KOPT-K1 (cell line): ENCODE data around the gene HEBP2.

Experiments
- H3K27ac ChIP-seq: fragments of 200-600 bp; sonication (generic); 2 replicates; pipeline ENCODE4 v1.5.1; 2016; ENCODE audit warnings: antibody characterized with exemption, mild to moderate bottlenecking, low read depth, low read length; ENCODE audit not compliant: poor library complexity, severe bottlenecking
- H3K36me3 ChIP-seq: fragments of 200-600 bp; sonication (generic); 2 replicates; pipeline ENCODE4 v1.5.1; 2017; ENCODE audit warnings: antibody characterized with exemption, mild to moderate bottlenecking, low read length, moderate library complexity; ENCODE audit not compliant: insufficient read depth
- H3K9me3 ChIP-seq: fragments of 200-600 bp; sonication (generic); 2 replicates; pipeline ENCODE4 v1.5.1; 2017; ENCODE audit warnings: antibody characterized with exemption, low read length, mild to moderate bottlenecking; ENCODE audit not compliant: insufficient read depth, poor library complexity, severe bottlenecking

HEBP2 gene

DNA sequence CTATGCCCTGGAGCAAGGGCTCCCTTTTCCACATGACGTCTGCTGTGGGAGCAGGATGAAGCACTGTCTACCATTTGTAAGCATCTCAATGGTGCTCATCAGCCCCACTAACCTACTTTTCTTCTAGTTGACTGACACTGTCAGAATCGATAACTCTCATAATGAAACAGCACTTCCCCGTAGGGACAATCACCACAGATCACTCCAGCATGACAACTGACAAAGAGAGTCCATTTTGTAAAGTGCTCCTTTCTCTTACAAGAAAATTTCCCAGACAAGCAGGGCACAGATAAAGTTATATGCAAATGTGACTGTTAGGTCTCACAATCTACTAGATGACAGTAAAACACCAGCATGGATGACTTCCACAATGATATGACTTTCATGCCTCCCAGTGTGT is 46.4 kb downstream of the HEBP2 start:
- H3K36me3 ChIP-seq = no peaks in the 10 kb centered on the region
- no peak overlapping the region for H3K27ac ChIP-seq
- no peaks in the 10 kb centered on the region for H3K9me3 ChIP-seq

DNA sequence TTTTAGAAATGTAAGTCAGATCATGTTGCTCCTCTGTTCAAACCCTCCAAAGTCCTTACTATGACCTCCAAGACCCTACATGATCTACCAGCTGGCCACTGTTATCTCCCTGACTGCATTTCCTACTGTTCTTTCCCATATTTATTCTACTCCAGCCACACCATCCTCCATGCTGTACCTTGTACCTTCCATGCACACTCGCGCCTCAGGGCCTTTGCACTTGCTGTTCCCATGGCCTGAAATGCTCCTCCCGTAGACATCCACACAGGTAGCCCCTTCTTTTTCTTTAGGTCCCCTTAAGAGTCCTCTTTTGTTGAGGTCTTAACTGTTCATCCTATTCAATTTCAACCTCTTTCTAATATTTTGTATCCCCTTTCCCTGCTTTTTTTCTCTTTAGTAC is 47.0 kb downstream of the HEBP2 start:
- Histone ChIP-seq H3K9me3 (no peaks in the 10 kb centered on the region), H3K27ac (no peak overlapping the region), H3K36me3 (no peaks in the 10 kb centered on the region)

DNA sequence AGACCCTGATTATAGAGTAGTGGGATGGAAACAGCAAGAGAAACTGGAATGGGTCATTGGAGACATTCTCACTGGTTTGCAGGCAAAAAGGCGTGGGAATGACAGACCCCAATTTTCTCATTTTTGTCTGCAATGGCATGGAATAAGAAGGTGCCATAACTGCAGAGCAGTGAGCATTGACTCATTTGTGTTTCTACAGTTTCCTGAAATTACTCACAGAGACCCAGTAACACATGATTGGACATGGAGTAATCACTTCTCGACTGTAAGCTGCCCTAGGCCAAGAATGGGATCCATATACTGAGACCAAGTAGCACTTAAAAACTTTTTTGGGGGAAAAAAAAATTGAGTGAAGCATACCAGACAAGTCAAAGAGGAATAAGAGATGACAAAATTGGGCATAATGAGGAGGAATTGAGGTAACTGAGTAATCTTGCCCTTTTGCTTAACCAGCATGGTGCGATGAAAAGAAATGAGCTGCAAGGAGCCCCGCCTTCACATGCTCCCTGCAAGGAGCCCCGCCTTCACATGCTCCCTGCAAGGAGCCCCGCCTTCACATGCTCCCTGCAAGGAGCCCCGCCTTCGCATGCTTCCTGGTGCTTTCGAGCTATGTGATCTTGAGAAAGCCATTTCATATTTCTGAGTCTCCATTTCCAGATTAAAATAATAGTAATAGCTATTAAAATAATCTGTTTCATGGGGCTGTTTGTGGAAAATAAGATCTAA is 51.1 kb downstream of the HEBP2 start:
- H3K36me3 ChIP-seq = no peaks in the 10 kb centered on the region
- peak overlapping the region; percentile 37 for H3K27ac ChIP-seq
- H3K9me3 ChIP-seq = no peaks in the 10 kb centered on the region

DNA sequence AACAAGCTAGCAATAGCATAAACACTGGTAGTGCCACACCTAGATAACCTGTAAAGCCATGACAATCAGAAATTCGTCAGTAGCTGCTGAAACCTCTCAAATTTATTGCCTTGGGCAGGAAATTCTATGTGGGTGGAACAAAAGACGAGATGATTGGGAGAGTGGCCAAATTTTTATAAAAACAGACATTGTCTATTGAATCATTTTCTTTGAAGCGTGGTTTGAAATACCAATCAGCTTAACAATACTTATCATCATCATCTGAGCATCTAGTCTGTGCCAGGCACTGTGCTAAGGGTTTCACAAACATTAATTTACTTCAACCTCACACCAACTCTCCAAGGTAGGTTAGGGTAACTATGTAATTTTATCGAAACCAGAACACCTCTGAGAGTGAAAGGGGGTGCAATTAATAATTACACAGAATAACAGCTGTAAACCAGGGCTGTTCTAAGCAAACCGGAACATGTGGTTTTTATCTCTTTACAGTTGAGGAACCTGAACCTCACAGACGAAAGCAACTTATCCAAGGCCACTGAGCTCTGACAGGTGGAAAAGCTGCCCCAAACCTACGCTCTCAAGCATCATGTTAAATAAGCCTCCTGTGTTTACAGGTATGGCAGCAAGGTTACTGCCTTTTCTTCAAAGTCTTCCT is 51.9 kb downstream of the HEBP2 start:
- H3K9me3 ChIP-seq = no peaks in the 10 kb centered on the region
- H3K36me3 ChIP-seq = no peaks in the 10 kb centered on the region
- peak overlapping the region; percentile 37 for H3K27ac ChIP-seq

DNA sequence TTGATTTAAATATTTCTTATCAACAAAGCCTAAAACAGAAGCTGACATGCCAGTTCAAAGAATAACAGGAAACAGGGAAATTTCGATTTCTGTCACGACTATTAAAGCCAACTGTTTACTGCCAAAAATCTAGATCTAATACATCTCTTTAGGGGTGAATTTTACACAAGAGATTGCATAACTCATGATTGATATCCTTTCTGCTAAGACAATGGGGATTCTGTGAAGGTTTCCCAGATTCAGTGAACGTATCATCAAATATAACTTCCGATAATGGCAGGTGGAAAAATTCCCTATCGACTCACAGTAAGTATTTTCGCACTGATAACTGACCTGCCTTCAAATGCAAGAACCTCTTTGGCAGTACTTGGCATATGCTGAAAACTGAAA is 52.4 kb downstream of the HEBP2 start:
- Histone ChIP-seq H3K9me3 (no peaks in the 10 kb centered on the region), H3K27ac (peak overlapping the region; percentile 37), H3K36me3 (no peaks in the 10 kb centered on the region)

DNA sequence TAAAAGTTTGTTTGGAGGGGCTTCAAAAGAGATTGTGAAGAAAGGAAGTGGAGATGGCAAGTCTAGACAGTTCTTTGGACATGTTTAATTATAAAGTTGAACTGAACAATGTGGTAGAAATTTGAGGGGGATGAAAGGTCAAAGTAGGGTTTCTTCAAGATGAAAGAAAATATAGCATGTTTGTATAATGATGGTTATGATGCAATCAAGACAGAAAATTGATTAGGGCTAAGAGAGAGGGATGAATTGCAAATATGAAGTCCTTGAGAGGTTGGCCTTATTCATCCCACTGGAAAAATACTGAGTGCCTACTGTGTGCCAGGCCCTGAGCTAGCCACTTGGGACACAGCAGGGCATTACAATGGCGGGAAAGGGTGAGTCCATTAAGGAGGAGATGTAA is 57.6 kb downstream of the HEBP2 start:
- no peak overlapping the region for H3K27ac ChIP-seq
- no peaks in the 10 kb centered on the region for H3K9me3 ChIP-seq
- H3K36me3 ChIP-seq = no peaks in the 10 kb centered on the region

DNA sequence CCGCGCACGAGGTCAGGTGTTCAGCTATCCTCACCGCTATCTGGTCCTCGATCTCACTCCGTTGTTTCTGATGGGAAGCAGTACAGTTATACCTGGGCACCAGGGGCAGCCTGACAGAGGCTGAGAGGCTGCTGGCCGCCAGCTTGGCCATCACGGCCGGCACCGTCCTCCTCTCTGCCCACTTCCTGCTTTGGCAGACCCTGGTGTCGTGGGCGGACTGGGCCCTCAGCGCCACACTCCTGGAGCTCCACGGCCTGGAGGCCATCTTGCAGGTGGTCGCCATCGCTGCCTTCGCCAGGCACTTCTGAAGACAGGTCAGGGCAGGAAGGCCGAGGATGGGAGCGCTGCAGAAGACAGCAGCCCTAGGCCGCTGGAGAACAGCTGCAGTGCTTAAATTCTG is 60.1 kb downstream of the HEBP2 start:
- no peaks in the 10 kb centered on the region for H3K9me3 ChIP-seq
- H3K27ac ChIP-seq = no peak overlapping the region
- no peaks in the 10 kb centered on the region for H3K36me3 ChIP-seq

DNA sequence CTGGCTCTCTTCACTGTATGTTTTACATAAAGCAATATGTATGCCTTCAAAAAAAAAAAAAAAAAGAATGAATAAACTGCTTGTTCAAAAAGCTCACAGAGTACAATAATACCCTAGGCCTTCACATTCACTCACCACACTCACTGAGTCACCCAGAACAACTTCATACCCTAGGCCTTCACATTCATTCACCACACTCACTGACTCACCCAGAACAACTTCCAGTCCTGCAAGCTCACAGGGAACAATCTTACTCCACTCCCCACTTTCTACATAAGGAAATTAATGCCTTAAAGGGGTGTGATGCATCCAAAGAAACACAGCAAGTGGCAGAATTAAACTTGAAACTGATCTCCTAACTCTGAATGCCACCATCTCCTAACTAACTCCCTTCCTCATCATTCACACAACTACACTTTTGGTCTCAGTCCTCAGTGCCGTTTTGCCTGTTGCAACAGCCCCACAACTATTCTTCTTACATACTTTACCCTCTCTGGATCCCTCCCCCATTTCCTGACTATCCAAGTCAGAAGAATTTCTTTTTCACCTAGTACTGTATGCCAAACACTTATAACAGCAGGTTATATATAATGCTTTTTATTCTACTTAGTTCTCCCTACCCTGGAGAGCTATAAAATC is 61.1 kb downstream of the HEBP2 start:
- no peak overlapping the region for H3K27ac ChIP-seq
- no peaks in the 10 kb centered on the region for H3K9me3 ChIP-seq
- no peaks in the 10 kb centered on the region for H3K36me3 ChIP-seq

DNA sequence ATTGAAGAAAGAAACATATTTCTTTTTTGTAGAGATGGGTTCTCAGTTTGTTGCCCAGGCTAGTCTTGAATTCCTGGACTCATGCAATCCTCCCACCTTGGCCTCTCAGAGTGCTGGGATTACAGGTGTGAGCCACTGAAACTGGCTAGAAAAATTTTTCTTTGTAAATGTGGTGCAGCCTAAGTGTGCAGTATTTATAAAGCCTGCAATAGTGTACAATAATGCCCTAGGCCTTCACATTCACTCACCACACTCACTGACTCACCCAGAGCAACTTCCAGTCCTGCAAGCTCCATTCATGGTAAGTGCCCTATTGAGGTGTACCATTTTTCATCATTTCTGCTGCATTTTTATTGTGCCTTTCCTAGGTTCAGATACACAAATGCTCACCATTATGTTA is 63.9 kb downstream of the HEBP2 start:
- no peaks in the 10 kb centered on the region for H3K36me3 ChIP-seq
- no peaks in the 10 kb centered on the region for H3K9me3 ChIP-seq
- no peak overlapping the region for H3K27ac ChIP-seq

DNA sequence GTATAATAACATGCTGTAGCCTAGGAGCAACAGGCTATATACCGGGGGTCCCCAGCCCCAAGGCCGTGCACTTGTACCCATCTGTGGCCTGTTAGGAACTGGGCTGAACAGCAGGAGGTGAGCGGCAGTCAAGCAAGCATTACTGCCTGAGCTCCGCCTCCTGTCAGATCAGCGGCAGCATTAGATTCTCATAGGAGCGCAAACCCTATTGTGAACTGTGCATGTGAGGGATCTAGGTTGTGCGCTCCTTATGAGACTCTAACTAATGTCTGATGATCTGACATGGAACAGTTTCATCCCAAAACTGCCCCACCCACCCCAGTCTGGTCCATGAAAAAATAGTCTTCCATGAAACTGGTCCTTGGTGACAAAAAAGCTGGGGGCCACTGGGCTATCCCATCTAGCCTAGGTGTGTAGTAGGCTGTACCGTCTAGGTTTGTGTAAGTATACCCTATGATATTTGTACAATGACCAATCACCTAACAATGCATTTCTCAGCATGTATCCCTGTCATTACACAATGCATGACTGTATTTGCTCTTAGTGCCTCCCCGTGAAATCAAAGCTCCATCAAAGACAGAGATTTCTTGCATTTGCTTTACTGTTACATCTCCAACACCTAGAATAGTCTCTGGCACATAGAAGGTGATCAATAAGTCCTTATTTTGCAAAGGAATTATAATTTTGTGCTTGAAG is 64.4 kb downstream of the HEBP2 start:
- Histone ChIP-seq H3K36me3 (no peaks in the 10 kb centered on the region), H3K27ac (no peak overlapping the region), H3K9me3 (no peaks in the 10 kb centered on the region)
